Activated CD4-positive, alpha-beta T cell treated with anti-CD3 and anti-CD28 coated beads, Interleukin-2, amount 50 U/mL, for 48 hours (primary cell): Measurements from ENCODE around the gene METTL3.
"Not testable (repeated sequence)": the region's sequence is repeated elsewhere in the genome, so short reads cannot be mapped to it uniquely, and the experiment has no call there.

Experiments used
- DNase-seq, 2 experiments: peaks; one replicate each; pipeline ENCODE4 v3.0.0-alpha.2; 2020

Gene METTL3

GRCh38 chr14:21510735-21511657 is at the start of gene METTL3:
Gene METTL3, minus strand, starts transcription at chr14:21511340. Its CDS starts 117 bp downstream, at chr14:21511223.
- peak; percentile 91 to 93 for DNase-seq

DNA sequence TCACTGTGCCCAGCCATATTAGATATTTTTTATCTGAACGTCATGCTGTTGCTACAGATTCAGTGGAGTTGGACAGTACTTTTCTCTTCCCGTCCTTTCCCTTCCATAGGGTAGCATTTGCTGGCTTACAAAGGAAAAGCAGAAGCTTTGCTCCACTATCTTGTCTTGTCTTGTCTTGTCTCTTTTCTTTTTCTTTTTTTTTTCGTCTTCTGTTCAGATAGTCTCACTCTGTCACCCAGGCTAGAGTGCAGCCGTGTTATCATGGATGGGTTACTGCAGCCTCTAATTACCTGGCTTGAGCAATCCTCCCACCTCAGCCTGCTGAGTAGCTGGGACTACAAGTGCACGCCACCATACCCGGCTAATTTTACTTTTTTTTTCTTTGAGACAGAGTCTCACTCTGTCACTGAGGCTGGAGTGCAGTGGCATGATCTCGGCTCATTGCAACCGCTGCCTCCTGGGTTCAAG is 47.6 kb upstream of the METTL3 start:
- no peak for DNase-seq

- peak; percentile 72 to 81 for DNase-seq
Observed at GRCh38 chr14:21557084-21557901, 46.2 kb upstream of the METTL3 start.

DNA sequence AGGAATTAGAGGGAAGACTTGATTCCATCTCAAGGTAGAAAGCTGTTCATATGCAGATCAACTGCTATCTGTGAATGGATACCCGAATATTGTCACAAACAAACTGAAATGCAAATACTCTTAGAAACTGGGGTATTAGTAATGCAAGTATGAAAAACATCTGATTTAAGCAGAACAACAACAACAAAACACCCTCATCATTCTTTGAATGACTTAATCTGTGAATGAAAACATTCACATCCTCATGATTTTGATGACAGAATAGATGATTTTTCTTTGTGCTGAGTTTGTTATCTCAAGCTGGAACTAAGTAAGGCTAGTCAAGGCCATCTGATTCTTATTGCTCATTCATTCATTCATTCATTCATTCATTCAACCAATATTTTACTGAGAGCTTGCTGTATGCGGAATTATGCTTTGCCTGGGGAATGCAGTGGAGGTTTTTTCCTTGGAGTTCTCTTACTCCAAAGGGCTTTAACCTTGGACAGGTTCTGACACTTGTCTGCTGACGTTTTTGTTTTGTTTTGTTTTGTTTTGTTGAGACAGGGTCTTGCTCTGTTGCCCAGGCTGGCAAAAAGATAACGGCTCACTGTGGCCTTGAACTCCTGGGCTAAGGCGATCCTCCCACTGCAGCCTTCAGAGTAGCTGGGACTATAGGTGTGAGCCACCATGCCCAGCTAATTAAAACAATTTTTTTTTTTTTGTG is 45.4 kb upstream of the METTL3 start:
- no peak for DNase-seq

GRCh38 chr14:21553266-21553665 is 42.1 kb upstream of the METTL3 start:
- DNase-seq: no peak

GRCh38 chr14:21544588-21544987 is 33.4 kb upstream of the METTL3 start:
- DNase-seq: not testable (repeated sequence)

DNA sequence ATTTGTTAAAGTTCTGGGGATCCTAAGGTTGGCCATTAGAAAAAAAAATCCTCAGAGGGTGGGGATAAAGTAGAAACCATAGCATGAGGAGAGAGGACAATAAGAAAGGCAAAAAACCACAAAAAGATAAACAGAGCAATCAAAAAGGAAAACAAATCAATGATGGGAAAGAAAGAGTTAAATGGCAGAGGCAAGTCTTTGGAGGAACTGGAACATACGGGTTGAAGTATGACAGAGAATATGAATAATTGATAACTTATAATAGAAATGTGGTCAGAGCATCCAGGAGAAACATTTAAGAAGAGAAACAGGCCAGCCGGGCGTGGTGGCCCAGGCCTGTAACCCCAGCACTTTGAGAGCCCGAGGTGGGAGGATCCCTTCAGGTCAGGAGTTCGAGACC is 32.8 kb upstream of the METTL3 start:
- DNase-seq: no peak

DNA sequence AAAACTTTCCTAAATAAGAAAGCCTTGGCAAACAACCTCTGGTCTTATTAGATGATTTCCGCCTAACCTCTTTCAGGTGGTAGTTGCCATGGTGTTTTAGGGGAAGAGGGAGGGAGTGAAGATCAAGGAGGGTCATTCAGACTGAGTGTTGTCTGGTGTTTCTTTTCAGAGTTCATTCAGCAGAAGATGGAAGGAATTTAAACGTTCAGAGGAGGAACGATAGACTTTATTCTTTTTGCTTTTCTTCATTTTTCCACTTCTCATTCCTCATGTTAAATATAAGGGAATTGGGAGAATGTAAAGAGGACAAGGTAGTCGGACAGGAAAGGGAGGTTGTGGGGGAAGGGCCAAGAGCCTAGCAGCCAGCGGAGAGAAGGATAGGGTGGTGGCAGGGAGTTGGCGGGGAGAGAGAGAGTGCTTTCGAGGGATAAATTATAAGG is 32.4 kb upstream of the METTL3 start:
- DNase-seq: no peak

DNA sequence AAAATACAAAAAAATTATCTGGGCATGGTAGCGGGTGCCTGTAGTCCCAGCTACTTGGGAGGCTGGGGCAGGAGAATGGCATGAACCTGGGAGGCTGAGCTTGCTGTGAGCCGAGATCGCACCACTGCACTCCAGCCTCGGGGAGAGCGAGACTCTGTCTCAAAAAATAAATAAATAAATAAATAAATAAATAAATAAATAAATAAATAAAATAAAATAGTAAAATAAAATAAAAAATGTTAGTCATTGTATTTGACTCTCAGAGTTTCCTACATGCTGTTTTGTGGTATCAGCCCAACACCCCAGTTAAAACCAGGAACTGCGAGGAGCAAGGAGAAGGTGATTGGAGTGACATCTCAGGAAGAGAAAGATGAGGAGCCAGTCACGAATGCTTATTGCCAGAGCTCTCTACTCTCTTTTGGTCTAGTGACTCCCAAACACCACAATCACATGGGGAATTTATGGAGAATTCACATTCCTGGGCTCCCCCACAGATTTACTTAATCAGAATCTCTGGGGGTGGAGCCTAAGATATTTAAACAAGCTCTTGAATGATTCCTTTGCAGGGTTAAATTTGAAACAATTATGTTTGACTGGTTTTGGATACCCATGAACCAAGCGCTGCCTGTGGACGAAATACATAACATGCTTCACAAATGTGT is 30.4 kb upstream of the METTL3 start:
- DNase-seq: no peak

DNA sequence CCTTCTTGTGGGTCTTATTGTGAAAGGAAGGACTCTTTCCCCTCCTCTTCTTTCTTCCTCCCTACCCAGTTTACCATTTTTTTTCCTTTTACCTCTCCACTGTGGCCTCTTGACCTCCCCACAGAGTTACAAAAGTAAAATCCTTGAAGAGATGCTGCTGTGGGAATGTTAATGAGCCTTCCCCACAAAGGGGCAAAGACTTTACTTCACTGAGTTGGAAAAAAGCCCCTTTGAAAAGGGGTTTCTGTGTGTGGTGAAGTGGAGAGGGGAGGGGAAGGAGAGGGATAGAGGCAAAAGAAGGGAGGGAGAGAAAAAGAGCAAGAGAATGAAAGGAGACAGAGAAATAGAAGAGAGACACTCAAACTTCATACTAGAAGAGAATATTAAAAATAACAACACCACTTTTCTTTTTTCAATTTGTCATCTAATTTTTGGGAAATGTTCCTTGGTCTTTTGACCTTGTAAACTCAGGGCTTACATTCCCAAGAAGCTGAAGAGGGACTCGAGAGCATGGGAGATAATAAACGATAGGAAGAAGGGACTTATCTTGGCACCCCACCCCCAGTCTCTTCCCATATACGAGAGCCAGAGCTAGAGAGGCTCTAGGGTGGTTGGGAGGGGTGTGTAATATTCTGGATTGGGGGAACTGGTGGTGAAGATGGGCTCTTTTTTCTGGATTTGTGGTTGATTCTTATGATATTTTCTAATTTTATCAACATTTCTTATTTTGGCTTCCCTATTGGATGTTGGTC is 28.2 kb upstream of the METTL3 start:
- DNase-seq: no peak

DNA sequence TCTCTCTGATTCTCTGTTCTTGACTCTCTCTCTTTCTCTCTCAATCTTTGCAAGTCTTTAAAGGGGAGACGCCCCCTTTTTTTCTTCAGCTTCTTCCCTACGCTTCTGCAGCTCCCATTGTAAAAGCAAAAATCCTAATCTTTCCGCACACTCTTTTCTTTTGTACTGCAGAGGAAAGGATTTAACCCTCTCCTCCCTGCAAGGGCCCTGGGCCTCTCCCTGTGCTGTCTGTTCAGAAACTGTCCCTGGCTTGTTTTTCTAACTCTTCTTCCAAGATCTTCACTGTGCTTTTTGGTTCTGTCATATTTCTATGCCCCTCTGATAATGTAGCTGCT is 25.9 kb upstream of the METTL3 start:
- no peak for DNase-seq

GRCh38 chr14:21536418-21537089 is 25.4 kb upstream of the METTL3 start:
- DNase-seq: no peak

DNA sequence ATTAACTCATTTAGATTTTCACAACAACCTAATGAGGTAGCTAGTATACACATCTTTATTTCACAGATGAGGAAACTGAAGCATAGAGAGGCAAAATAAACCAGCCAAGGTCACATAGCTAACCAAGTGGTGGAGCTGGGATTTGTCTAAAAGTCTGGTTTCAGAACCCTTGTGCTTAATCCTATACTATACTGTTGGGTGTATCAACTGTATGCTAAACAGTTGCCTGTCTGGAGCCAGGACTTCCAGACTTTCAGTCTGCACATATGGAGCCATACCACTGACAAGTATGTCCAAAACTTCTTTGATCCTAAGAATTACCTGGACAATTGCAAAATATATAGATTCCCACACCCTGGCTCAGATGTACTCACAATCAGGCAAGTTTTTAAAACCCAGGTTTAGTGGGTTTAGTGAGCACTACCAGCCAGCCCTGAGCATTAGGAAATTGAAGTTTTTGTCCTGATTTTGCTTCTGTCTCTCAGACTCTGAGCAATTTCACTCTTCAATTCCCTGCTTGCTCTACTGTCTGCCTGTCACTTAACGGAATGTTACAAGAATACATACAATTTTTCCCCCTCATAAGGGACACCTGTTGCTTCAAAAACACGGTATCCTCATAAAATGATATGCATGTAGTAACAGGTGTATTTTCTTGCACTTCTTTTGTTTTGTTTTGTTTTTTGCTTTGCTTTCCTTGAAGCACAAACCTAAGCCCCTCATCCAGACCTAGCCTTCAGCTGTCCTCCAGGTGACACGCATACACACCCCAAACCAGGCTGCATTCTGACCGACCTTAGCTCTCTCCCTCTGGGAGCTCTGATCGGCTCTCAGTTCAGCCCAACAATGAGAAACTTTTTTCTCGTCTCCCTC is 24.6 kb upstream of the METTL3 start:
- DNase-seq: no peak

DNA sequence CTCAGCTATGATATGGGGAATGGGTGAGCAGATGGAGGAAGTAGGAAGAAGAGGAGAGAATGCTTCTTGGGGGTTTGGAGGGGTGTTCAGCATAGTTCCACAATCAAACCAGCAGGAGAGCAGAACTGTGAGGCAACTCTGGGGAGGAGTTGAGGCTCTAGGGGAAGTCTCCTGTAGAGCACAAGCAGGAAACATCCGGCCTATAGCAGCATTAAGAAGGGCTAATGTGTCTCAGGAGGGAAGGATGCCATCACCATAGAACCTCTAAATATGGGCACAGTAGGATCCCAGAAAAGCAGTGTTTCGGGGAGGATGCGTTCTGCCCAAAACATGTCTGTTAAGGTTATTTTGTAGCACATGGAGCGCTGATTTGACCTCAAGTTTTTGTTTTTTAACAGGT is 23.4 kb upstream of the METTL3 start:
- DNase-seq: no peak

- no peak for DNase-seq
Observed at GRCh38 chr14:21533294-21533693, 22.2 kb upstream of the METTL3 start.

DNA sequence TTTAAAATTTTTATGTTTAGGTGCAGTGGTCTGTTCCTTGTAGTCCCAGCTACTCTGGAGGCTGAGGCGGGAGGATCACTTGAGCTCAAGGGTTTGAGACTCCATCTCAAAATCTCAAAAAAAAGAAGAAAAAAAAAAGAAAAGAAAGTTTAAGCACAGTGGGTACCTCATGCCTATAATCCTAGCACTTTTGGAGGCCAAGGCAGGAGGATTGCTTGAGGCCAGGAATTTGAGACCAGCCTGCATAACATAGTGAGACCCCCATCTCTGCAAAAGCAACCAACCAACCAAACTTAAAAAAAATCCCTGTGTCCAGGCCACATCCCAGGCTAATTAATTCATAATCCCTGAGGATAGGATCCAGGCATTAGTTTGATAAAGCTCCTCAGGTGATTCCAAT is 18.4 kb upstream of the METTL3 start:
- DNase-seq: no peak

DNA sequence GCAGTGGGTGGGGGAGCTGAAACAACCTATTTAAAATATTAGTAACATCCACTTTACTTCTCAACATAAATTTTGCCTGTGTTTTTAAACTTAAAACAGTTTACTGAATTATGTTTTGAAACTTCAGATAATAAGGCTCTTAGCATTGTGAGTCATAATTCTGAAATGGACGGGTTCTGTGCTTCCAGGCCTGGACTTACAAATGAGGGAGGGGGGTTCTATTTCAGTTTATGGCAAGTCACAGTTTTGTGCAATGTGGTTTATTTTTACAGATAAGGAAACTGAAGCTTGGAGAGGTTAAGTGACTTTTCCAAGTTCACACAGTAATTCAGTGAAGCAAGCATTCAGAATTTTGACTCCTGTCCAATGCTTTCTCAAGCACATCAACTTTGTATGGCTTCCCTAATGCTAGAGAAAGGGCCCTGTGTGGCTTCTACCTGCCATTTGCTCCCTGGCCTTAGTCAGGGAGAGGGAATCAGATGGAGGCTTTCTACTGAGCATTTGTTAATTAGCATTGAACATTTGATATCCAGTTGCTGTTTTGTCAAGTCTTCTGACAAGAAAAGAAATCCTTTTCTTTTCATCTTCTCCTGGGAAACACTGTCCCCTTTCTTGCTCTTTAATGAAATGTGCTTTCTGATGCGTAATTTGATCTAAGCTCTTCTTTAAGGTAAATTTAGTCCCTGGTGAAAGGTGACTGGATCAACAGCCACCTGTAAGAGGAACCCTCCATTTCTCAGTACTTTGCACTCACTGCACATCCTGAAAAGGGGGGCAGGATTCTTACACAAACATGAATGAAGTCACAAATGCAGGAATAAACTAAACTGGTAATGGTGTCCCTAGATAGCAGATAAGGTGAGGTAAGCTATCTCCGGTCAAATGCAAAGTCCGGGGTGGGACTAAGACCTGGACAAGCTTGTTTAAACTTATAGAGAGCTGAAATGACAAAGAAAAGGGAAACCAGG is 17.5 kb upstream of the METTL3 start:
- DNase-seq: no peak

- DNase-seq: no peak
Observed at GRCh38 chr14:21527318-21527679, 16.2 kb upstream of the METTL3 start.
